ENCODE results near the gene ARID1B. TPM values are rescaled to one million over a fixed set of nuclear protein-coding genes. Genes with fewer than 3 reads are reported as not detected.

Gene ARID1B
- total RNA-seq, 2 experiments from 2014 or later, result 36.9 to 38.9 TPM

- intact Hi-C loops (cut with micrococcal nuclease), result no loop called here
- no peak overlapping the region for H3K27ac Mint-ChIP-seq
- H3K9me3 Mint-ChIP-seq, result no peaks in the 10 kb centered on the region
- DNase-seq (no peak), ATAC-seq (no peak)
- POLR2A ChIA-PET, result interaction anchor here (1.2 kb wide), 1 partner anchor 105 kb away, joined by 4 read pairs; no protein-coding TSS in a partner anchor
- no peak for TF ChIP-seq CTCF (IDR thresholded peaks at IDR 0.05)
- H3K4me3 Mint-ChIP-seq, result no peak overlapping the region
- H3K36me3 Mint-ChIP-seq (ENCODE audit: low read depth), result no peaks in the 10 kb centered on the region
- peaks cover 15% of the 10 kb centered on the region for H3K4me1 Mint-ChIP-seq (ENCODE audit: low read depth)
- H3K27me3 Mint-ChIP-seq, result no peaks in the 10 kb centered on the region
- CTCF ChIA-PET, result interaction anchor here (2.6 kb wide), 1 partner anchor 17 kb away, joined by 11 read pairs; no protein-coding TSS in a partner anchor
Observed at GRCh38 chr6:157218371-157219198, 441.4 kb downstream of the ARID1B start.

- H3K9me3 Mint-ChIP-seq, result no peaks in the 10 kb centered on the region
- no peak overlapping the region for H3K4me3 Mint-ChIP-seq
- H3K4me1 Mint-ChIP-seq (ENCODE audit: low read depth), result peaks cover 15% of the 10 kb centered on the region
- no peaks in the 10 kb centered on the region for H3K27me3 Mint-ChIP-seq
- no peaks in the 10 kb centered on the region for H3K36me3 Mint-ChIP-seq (ENCODE audit: low read depth)
- no peak for ATAC-seq
- ChIA-PET CTCF (interaction anchor here (2.6 kb wide), 1 partner anchor 16 kb away, joined by 11 read pairs; no protein-coding TSS in a partner anchor), POLR2A (interaction anchor here (1.2 kb wide), 1 partner anchor 104 kb away, joined by 4 read pairs; no protein-coding TSS in a partner anchor)
- H3K27ac Mint-ChIP-seq, result no peak overlapping the region
- DNase-seq, result no peak
- intact Hi-C loops (cut with micrococcal nuclease), result no loop called here
- no peak for TF ChIP-seq CTCF (IDR thresholded peaks at IDR 0.05)
Observed at GRCh38 chr6:157219201-157220200, 442.3 kb downstream of the ARID1B start.

- ChIA-PET POLR2A (no interaction called here), CTCF (interaction anchor here (2.6 kb wide), 1 partner anchor 15 kb away, joined by 11 read pairs; no protein-coding TSS in a partner anchor)
- no peak for DNase-seq
- H3K4me3 Mint-ChIP-seq, result peak overlapping the region; percentile 76
- H3K9me3 Mint-ChIP-seq, result no peaks in the 10 kb centered on the region
- intact Hi-C loops (cut with micrococcal nuclease), result no loop called here
- no peak for ATAC-seq
- H3K27ac Mint-ChIP-seq, result no peak overlapping the region
- no peaks in the 10 kb centered on the region for H3K36me3 Mint-ChIP-seq (ENCODE audit: low read depth)
- TF ChIP-seq CTCF (IDR thresholded peaks at IDR 0.05), result no peak
- peaks cover 15% of the 10 kb centered on the region for H3K4me1 Mint-ChIP-seq (ENCODE audit: low read depth)
- no peaks in the 10 kb centered on the region for H3K27me3 Mint-ChIP-seq
Observed at GRCh38 chr6:157220485-157220884, 443.3 kb downstream of the ARID1B start.

- intact Hi-C loops (cut with micrococcal nuclease), result no loop called here
- ChIA-PET CTCF (no interaction called here), POLR2A (interaction anchor here (0.6 kb wide), 1 partner anchor 588 kb away, joined by 3 read pairs; no protein-coding TSS in a partner anchor)
- H3K4me1 Mint-ChIP-seq (ENCODE audit: low read depth), result peaks cover 15% of the 10 kb centered on the region
- ATAC-seq (peak; percentile 90), DNase-seq (peak; percentile 90)
- H3K4me3 Mint-ChIP-seq, result peak overlapping the region; percentile 76
- H3K36me3 Mint-ChIP-seq (ENCODE audit: low read depth), result no peaks in the 10 kb centered on the region
- no peaks in the 10 kb centered on the region for H3K9me3 Mint-ChIP-seq
- no peaks in the 10 kb centered on the region for H3K27me3 Mint-ChIP-seq
- peak overlapping the region; percentile 69 for H3K27ac Mint-ChIP-seq
- no peak for TF ChIP-seq CTCF (IDR thresholded peaks at IDR 0.05)
Observed at GRCh38 chr6:157221049-157221816, 444.1 kb downstream of the ARID1B start.

Data from activated CD8-positive, alpha-beta T cell treated with anti-CD3 and anti-CD28 coated beads for 36 hours (primary cell).